SJCRH30 (cell line): ENCODE measurements around the gene SEC23B. TPM values are rescaled to one million over a fixed set of nuclear protein-coding genes. Genes with fewer than 3 reads are reported as not detected.

Experiments
- DNase-seq, 2 experiments: peaks; one replicate each; pipeline ENCODE4 v3.0.0-alpha.2; 2015 to 2020
- H3K27ac ChIP-seq: fragments of 250-450 bp; sonication (Bioruptor Pico); 2 replicates; pipeline ENCODE4 v1.5.1; 2020; ENCODE audit warnings: mild to moderate bottlenecking, moderate library complexity
- H3K27me3 ChIP-seq: fragments of 250-450 bp; sonication (Bioruptor Pico); 2 replicates; pipeline ENCODE4 v1.5.1; 2020; ENCODE audit warnings: mild to moderate bottlenecking, moderate library complexity
- H3K36me3 ChIP-seq: fragments of 250-450 bp; sonication (Bioruptor Pico); 2 replicates; pipeline ENCODE4 v1.5.1; 2020; ENCODE audit warnings: mild to moderate bottlenecking, moderate library complexity
- H3K4me1 ChIP-seq: fragments of 250-450 bp; sonication (Bioruptor Pico); 2 replicates; pipeline ENCODE4 v1.5.1; 2020; ENCODE audit warnings: mild to moderate bottlenecking, moderate library complexity
- H3K4me3 ChIP-seq: fragments of 250-450 bp; sonication (Bioruptor Pico); 2 replicates; pipeline ENCODE4 v1.5.1; 2020; ENCODE audit warnings: mild to moderate bottlenecking, moderate library complexity
- H3K9me3 ChIP-seq: fragments of 250-450 bp; sonication (Bioruptor Pico); replicated peaks from 2 replicates; pipeline ENCODE4 v1.5.1; 2020; ENCODE audit warnings: mild to moderate bottlenecking, moderate library complexity
- total RNA-seq: library from RNA; depleted of rRNA; stranded (reverse); fragments of >200 nt; shearing (Covaris generic); gene quantifications from 2 replicates; pipeline ENCODE4 v1.2.3, GENCODE V29; 2014; rRNA removed

Gene SEC23B
- total RNA-seq, 1 experiment from 2014 or later: 61.4 TPM

DNA sequence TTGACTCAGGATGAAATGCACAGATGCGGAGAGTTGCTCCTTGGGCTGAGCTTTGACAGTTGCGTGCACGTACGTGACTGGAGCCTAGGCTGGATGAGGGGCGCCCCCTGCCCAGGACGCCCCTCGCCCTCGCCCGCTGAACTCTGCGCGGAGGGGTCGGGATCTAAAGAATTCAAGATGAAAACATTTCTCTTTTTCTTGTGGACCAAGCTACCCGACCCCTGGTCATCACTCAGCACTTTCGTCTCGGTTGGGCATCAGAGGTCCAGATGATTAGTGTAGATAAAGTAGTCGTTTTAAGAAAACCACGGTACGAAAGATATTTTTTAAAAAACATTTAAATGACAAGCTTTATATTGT lies 80.8 kb downstream of the SEC23B start:
- Histone ChIP-seq H3K9me3 (no peaks in the 10 kb centered on the region), H3K4me3 (peak overlapping the region; percentile 67), H3K4me1 (no peaks in the 10 kb centered on the region), H3K27me3 (no peaks in the 10 kb centered on the region), H3K36me3 (no peaks in the 10 kb centered on the region), H3K27ac (peak overlapping the region; percentile 4; the same call in 1 of the 2 replicates)
- no peak for DNase-seq

DNA sequence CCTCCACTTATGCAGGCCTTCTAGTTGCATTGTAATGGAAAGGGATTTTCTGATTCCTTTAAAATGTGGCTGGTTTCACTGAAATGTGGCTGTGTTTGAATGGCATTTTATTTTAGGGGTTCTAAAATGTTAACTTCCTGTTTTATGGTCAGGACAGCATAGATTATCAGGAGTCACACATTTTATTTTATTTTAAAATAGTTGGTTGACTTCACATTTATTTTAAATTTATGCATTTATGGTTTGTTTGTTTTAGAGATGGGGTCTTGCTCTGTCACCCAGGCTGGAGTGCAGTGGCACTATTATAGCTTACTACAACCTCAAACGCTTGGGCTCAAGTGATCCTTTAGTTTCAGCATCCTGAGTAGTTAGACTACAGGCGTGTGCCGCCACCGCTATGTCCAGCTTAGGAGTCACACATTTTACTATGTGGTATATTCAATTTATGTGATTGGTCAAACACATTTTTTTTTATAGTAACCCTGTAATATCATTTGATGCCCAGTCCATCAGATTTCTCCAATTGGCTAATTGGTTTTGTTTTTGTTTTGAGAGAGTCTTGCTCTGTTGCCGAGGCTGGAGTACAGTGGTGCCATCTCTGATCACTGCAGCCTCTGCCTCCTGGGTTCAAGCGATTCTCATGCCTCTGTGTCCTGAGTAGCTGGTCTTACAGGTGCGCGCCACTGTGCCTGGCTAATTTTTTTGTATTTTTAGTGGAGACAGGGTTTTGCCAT lies 82.4 kb downstream of the SEC23B start:
- Histone ChIP-seq H3K27me3 (no peaks in the 10 kb centered on the region), H3K4me3 (no peak overlapping the region), H3K4me1 (no peaks in the 10 kb centered on the region), H3K27ac (no peak overlapping the region), H3K9me3 (no peaks in the 10 kb centered on the region), H3K36me3 (no peaks in the 10 kb centered on the region)
- DNase-seq: no peak

DNA sequence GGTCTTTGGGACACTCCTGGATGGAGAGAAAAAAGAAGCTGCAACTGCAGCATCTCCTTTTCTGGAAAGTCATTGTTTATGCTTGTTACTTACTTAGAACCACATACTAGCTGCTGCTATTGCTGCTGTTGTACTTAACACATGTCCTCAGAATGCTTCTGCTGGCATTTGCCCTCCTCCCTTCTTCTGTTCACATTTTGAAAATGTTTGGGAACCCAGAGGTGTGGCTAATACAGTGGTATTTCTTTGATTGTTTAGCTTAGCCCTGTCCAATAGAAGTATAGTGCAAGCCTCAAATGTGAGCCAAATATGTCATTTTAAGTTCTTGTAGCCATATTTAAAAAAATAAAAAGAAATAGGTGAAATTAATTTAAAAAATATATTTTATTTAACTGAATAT lies 88.5 kb downstream of the SEC23B start:
- H3K27ac ChIP-seq: no peak overlapping the region
- DNase-seq: no peak
- no peaks in the 10 kb centered on the region for H3K4me1 ChIP-seq
- H3K27me3 ChIP-seq: no peaks in the 10 kb centered on the region
- H3K36me3 ChIP-seq: peaks cover 7% of the 10 kb centered on the region; the same call in 1 of the 2 replicates
- no peak overlapping the region for H3K4me3 ChIP-seq
- H3K9me3 ChIP-seq: no peaks in the 10 kb centered on the region

DNA sequence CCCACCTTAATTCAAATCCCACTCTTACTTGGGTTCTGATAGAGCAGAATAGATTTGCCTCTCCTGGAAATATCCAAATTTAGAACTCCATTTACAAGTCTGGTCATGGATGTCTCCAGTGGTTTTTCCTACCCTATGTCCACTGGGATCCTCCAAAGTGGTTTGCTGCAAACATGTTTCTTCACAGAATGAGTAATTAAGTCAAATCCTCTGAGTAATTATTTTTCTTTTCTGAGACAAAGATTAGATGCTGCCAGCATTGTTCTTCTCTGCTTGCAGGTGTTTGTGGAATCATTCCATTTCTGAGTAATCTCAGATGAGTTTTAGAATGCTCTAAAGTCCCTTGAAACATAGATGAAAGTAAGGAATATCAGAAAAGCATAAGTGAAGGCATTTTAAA lies 102.0 kb downstream of the SEC23B start:
- no peak overlapping the region for H3K27ac ChIP-seq
- no peak overlapping the region for H3K4me3 ChIP-seq
- H3K36me3 ChIP-seq: 0 out of 2 replicates have a peak, but pooled peaks cover 3% of the 10 kb centered on the region
- no peak for DNase-seq
- H3K9me3 ChIP-seq: no peaks in the 10 kb centered on the region
- H3K4me1 ChIP-seq: no peaks in the 10 kb centered on the region
- H3K27me3 ChIP-seq: no peaks in the 10 kb centered on the region

Other genes starting within 250 kb of the SEC23B start
- gene ZNF133, start 219.4 kb upstream of the SEC23B start, total RNA-seq: 16.2 and 16.4 TPM in 2 replicates
- gene DZANK1, start 40.9 kb upstream of the SEC23B start, total RNA-seq: 1.9 and 2.1 TPM in 2 replicates
- 25.5 and 28.8 TPM in 2 replicates for gene POLR3F, start 40.5 kb upstream of the SEC23B start, total RNA-seq
- gene RBBP9, start 10.7 kb upstream of the SEC23B start, total RNA-seq: 29.6 and 30.3 TPM in 2 replicates
- gene SMIM26, start 59.5 kb downstream of the SEC23B start, total RNA-seq: 76.8 and 84.0 TPM in 2 replicates
- gene DTD1, start 80.1 kb downstream of the SEC23B start, total RNA-seq: 65.4 and 66.2 TPM in 2 replicates